GM19395 (cell line): ENCODE results near the gene STAC2.
A peak's percentile ranks its signal among the peaks of the same experiment; 100 is the strongest.

ENCODE experiments used
- ATAC-seq: cut with Tn5 transposase; IDR thresholded peaks from one replicate; pipeline ENCODE4 v1.9.1; 2021; ENCODE audit warnings: mild to moderate bottlenecking, moderate library complexity; ENCODE audit not compliant: unreplicated experiment

The STAC2 gene

DNA sequence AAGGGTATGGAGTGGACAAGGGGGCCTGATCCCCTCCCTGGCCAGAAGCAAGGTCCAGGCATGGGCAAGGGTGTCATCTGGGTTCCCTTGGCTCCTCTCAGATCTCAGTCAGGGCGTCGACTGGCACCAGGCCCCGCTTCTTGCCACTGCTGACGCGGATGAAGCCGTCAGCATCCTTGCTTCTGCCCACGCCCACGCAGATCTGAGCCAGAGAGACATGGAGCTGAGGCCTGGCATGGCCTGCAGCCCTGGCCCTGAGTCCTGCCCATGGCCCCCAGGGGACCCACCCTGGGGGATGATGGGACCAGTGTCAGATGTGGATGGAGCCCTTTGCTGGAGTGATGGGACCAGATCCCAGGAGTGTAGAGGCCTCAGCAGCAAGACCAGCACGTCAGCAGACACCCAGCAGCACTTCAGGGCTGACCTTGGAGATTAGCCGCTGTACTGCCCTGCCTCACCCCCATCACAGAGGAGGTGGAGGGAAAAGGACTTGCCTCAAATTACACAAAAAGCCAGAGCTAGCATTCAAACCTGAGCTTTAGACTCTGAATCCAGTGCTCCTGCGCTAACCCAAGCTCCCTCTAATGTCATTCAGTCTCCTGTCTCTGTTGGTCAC, 13.4 kb downstream of the STAC2 start:
- no peak for ATAC-seq

DNA sequence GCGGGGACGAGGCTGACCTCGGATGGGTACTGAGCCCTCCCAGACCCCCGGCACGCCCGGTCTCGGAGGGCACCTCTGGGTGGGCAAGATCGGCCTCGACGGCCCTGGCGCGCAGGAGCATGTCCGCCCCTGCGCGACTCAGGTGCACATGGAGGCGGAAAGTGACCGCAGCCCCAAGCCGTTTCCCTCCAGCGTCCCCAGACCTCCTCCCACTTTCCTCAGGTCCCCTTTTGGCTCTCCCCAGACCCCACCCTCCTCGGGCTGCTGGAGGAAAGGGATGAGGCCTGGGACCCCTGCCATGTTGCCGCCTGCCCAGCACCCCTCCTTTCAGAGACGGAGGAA, 15.7 kb downstream of the STAC2 start:
- ATAC-seq, result no peak

DNA sequence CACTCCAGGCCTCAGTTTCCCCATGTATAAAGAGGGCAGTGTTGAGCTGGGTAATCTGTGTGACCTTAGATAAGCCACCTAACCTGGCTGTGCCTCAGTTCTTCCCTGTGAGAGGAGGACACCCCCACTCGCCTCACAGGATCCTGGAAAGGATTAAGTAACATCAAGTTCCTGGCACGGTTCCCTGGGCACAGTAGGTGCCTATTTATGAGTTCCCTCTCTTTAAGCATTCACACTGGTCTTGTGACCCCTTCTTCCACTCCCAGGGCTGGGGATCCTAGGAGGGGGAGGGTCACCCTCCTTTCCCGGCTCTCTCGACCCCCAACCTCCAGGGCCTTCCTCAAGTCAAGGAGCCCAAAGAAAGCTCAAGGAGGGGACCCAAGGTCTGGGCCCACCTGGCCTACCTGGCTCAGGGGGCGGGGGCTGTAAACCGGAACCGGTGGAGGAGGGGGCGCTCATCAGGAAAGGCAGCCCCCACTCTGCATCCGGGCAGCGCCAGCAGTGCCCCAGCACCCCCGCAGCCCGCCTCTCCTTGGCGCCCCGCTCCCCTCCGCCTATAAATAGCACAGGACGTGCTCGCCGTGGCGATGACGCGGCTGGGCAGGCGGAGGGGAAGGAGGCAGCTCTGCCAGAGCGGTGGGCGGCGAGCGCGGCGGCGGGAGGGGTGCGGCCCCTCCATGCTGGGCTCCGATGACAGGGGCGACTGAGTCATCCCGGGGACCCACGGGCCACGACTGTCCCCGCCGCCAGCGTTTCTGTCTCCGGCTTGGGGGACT, 16.2 kb downstream of the STAC2 start:
- ATAC-seq, result no peak

DNA sequence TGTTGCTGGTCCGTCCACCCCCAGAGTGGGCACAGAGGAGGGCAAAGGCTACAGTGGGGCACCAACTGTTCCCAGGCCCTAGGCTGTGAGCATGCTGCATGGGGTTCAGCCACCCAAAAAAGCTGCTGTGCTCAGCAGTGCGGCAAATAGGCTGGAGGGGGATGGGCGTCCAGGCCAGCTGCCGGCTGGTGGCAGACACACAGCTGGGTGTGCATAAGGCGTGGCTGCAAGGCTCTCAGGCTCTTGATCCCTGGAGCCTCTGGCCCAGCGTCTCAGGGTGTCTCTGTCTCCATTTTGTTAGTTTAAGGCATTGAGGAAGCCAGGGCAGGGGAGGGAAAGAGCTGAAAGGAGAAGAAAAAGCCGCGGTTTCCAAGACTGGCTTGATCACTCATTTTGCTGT, 16.9 kb downstream of the STAC2 start:
- ATAC-seq, result peak; percentile 53

DNA sequence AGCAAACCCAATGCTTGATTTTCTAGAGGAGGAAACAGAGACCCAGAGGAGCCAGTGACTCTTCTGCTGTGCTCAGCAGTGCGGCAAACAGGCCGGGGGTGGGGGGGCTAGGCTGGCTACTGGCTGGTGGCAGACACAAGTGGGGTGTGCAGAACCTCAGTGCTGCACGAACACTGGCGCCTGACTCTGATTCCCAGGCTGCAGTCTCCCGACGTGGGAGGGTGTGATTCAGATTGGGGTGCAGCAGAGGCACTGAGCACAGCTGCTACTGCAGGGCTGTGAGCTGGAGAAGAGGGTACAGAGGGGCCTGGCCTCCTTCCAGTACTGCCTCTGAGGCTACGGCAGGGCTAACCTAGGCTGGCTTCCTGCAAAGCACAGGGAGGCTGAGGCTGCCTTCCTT, 17.6 kb downstream of the STAC2 start:
- no peak for ATAC-seq

DNA sequence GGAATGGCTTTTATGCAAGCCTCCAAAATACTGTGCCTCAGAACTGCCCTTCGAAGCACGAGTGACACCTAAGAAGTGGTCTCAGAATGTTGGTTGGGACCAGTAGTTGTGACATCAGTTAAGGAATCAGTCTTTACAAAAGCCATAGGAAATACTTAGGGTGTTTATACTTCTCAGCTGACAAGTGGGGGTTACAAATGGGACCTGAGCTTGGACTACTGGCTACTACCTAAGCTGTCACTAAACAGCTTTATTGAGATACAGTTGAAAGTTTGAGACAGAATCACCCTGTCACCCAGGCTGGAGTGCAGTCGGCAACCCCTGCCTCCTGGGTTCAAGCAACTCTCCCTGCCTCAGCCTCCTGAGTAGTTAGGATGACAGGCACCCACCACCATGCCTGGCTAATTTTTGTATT, 20.6 kb downstream of the STAC2 start:
- no peak for ATAC-seq

DNA sequence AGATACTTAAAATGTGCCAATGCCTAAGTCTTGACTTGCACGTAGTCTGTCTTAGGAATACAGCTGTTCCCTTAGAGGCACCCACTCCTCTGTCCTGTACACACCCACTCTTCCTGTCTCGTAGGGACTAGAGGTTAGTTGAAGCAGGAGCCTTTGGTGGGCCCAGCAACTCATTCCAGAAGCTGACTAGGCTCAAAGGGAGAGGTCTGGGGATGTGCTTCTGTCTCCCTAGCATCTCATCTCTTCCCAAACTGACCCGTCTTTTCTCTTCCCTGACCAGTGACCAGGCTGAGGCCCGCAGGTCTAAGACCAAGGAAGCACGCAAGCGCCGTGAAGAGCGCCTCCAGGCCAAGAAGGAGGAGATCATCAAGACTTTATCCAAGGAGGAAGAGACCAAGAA, 21.5 kb downstream of the STAC2 start:
- ATAC-seq, result no peak

DNA sequence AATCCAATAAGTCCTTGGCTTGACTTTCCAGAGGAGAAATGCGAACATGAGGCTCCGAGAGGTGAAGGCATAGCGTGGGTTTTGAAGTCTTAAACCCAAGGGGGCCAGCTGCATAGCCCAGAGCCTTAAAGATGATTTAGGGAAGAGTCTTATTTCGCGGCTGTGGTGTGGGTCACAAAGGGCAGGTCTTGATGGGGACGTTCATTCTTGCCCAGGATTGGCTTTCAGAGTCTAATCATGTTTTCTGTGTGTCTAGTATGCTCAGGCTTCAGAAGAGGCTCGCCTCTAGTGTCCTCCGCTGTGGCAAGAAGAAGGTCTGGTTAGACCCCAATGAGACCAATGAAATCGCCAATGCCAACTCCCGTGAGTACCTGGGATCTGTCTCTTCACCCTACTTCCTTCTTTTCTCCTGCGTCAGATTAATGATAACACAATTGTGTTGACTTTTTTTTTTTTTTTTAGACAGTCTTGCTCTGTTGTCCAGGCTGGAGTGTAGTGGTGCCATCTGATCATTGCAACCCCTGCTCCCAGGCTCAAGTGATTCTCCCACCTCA, 24.7 kb downstream of the STAC2 start:
- no peak for ATAC-seq

DNA sequence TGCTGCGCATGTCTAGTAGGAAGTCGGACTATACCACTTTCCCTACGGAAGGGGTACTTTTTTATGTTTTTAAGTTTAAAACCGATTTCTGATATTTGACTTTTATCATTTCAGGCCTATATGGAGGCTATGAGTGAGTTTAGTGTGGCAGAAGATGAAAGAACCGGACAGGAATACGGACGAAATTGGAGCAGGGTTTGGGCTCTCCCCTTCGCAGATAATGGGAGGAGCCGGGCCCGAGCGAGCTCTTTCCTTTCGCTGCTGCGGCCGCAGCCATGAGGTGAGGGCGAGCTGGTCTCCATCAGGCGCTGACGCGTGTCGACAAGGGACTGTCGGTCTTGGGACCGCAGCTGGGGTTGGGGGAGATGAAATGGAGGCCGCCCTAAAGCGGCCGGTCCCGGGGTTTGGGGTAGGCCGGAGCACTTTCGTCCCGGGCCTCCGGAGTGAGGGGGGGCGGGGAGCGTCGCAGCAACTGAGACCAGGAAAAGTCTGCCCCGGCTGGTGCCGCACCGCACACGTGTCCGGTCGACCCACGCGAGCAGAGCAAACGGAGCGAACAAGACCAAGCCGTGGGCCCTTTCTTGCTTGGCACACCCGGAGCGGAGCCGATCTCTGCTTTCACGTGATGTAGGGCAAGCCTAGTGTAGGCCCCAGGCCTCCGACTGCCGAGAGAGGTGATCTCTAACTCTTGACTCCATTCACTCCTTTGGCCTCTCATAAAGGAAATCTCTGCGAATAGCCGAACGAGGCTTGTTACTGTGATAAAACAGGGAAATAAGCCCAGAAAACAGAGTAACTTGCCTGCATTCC, 25.5 kb downstream of the STAC2 start, which contains the start of gene RPL19:
RPL19 (plus strand) TSS at position 214 of the 810 bp plus-strand sequence; CDS start at position 276, 62 bp downstream.
- ATAC-seq, result peak; percentile 69

DNA sequence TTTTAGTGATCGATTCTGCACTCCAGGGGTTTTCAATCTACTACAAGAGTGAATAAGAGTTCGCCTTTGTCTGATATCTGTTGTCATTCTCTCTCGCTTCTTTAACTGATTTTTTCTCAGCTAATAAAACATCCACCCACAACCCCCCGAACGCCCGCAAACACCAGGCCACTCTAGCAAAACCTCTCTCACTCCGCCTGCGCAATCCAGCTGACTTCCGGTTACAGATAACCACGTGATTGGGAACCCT, 26.0 kb downstream of the STAC2 start:
- ATAC-seq, result peak; percentile 66

DNA sequence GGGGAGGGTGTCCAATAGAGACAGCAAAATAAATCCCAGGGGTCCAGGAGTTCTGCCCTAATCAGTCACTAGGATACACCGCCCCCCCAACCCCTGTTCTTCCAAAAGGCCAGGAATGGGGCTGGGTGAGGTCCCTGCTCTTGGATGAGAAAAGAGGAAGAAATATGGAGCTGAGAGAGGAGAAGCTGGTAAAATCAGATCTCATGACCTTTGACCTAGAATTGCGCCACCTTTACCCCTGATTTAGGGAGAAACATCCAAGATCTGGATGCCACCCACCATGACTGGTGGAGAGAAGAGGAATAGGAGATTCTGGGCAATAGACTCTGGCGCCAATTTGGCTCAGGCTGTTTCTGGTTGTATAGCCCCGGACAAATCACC, 27.6 kb downstream of the STAC2 start:
- no peak for ATAC-seq

DNA sequence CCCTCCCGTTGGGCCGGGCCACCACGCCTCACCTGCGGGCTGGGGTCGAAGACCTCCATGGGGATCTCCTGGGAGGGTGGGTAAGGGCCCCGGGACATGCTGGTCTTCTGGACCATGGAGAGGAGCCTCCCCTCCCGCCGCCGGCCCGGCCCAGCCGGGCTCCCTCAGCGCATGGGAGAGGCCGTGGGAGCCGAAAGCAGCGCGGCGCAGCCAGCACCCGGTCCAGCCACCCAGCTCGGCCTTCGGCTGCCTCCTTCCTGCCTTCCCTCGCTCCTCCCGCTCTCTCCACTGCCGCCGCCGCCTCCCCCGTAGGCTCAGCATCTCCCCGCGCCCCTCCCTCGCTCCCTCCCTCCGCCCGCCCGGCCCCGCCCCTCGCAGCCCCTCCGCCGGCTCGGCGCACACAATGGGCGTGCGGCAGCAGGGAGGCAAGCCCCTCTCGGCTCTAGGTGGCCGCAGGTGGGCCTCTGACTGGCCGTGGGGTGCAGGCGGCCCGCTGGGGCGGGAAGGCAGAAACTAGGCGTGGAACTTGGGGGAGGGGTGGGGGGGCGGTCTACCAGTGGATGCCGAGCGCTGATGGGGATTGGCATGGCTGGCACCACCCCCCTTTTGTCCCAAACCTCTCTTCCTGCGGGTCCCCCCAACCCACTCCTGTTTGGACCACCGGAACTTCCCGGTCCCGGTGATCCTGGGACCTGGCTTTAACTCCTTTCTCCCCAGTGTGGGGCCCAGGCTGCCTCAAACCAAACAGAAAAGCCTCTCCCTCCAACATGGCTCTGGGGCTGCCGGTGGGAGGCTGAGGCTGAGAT, 28.2 kb downstream of the STAC2 start, which contains the start of gene CACNB1:
CACNB1 (minus strand) TSS at position 290 of the 806 bp plus-strand sequence; CDS start at position 116, 174 bp downstream.
- ATAC-seq, result no peak

DNA sequence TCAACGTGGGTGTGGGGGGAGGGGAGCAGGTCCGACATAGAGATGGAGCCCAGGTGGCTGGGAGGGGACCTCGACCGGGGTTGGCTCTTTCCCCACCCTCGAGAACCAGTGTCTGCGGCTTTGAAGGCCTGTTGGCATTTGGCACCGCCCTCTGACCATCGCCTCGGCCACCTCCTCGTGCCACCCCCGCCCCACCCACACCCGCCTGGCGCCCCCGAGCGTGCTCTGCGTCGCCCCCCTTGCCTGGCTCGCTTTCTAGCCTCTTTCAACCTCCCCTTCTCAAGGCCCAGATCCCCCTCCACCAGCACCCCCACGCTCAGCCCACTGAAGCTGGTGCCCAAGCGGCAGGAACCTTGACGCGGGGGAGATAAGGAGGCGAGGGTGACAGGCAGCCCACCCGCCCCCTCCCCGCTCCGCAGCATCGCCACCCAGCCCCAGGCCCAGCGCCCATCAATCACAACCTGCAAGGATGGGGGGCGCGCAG, 28.9 kb downstream of the STAC2 start:
- ATAC-seq, result no peak

DNA sequence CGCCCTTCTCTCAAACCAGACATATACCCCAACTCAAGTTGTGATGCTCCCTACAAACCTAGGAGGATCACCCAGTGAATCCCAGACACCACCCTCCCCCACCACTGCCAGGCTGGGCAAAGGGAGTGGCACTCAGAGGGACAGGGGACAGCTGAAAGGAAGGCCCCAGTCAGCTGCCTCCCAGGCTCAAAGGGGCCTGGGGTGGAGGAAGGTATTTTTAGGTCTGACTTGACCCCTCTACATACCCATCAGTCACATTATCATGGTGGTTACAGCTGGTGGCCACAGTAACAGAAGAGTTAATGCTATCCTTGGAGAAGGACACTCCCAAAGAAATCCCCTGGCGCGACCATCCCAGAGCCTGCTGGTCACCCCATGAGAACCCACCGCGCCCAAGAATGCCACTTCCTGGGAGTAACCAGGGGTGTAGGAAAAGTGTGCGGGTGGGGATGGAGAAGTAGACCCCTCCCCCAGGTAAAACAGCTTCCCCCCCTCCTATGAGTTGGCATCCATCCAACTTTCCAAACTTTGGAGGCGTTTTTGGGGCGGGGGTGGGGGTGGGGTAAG, 29.4 kb downstream of the STAC2 start:
- no peak for ATAC-seq

DNA sequence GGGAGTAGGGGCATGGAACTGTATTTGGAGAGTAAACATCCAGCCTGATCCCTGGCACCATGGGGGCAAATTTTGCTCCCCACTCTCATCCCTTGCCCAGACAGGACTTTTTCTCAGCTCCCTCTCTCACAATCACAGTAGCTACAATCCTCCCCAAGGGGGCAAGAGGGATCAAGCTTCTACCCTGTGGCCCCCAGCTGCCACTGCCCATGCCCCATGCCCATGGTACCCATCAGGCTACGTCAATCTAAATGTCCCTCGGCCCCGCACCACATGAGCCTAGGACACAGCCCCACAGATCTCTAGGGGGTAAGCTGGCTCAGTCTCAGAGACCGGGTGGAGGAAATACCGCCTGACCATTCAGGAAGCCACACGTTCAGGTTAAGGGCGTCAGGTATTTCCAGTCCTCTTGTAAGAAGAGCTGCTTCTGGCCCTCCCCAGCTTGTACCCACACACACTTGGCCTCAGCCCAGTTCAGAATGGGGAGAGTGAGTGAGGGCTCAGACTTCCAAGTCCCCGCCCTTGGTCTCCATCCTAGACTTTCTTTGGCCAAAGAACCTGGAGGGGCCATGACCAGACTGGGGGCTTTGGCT, 30.1 kb downstream of the STAC2 start:
- ATAC-seq, result no peak

DNA sequence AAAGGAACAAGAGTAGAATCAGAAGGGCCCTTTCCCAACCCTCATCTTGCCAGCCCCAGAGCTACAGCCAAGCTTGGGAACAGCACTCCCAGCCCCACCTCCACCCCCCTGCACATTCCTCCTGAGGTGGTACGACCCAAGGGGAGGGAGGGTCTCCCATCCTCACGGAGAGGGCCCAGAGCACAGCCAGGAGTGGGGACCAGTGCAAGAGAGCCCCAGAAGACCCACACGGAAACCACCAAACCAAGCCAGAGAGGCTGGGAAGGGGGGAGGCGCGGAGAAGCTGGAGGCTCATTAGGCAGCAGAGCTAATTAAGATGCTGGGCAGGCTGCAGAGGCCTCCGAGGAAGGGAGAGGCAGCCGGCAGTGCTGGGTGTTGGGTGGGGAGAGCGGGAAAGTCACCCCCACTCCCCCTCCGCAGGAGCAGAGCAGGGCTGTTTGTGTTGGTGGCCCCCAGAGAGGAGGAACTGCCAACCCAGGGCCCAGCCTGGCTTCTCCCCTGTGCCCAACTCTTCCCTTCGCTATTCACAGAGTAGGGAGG, 30.7 kb downstream of the STAC2 start:
- ATAC-seq, result no peak

DNA sequence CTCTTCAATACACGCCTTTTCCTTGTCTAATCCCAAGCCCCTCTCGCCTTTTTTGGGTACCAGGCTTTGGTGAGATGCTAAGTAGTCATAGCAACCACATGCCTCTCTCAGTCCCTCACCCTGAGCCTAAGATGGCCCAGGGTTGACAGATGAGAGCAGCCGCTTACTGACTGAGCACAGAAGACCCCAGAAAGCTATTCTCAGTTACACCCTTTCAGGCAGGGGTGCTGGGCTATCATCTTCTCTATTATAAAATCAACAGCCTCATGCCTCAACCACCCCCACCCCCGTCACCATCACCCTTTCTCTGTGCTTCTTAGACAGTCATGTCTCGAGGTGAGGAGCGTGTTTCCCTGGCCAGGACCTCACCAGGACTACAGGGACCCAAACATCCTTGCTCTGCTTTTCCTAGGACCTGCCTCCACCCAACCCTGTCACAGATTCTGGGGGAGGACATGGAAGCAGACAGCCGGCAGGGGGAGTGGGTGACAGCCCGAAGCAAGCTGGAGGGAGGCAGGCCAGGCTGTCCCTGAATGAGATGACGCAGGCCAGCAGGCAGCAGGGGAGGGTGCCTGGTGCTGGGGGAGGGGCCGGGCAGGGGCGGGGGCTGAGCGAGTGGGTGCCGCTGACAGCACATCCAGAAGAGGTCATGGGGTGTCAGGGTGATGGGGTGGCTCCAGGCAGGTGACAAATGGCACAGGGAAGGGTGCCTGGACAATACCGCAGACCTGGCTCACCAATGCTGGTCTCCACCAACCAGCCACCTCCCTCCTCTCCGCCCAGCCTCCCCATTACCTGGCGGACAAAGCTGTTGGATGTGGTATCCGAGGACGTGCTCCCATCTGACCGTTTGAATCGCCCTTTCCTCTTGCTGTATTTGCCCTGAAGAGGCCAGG, 31.4 kb downstream of the STAC2 start:
- ATAC-seq, result no peak

DNA sequence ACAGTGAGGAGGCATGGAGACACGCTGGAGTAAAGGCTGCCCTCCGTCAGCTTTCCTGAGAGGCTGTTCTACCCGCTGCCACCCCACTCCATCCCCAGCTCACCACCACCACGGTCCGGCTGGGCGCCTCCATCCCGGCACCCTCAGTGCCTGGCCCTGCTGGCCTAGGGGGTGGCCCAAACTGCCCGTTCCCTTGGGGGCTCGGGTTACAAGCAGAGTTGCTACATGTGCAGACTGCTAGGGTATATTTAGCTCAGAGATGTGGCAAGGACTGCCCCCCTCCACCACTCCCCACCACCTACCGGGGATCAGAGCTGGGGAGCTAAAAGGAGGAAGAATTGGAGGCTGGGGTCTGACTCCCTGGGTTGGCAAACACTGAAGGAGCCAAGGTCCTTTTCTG, 32.4 kb downstream of the STAC2 start:
- ATAC-seq, result no peak

DNA sequence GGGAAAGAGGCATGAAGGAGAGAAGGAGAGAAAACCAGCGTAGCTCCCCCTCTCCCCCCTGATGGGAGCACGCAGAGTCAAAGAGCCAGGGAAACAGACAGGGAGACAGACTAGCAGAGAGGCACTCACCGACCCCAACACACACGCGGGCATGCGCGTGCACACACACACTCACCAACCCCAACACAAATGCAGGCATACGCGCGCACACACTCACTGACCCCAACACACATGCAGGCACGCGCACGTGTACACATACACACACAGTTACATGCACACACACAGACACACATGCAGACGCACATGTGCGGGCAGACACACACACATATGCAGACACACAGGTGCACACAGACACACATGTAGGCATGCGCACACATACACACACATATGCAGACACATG, 32.8 kb downstream of the STAC2 start:
- ATAC-seq, result no peak
